Adrenal gland (tissue), 5 donors: Measurements from ENCODE around the gene PLK2.

Experiments
- POLR2A ChIP-seq, 2 donors: fragments of 450-650 bp; IDR thresholded peaks; one replicate each; pipeline ENCODE4 v1.6.1; 2017; ENCODE audit warnings: antibody characterized with exemption in 2 of 2, mild to moderate bottlenecking in 2 of 2, moderate library complexity in 1 of 2
- TF ChIP-seq, protein P1 (sequence below), 6 experiments: fragments of 450-650 bp in 4 of 6; fragments of 200-600 bp in 2 of 6; sonication (generic) in 1 of 6; IDR thresholded peaks; 1 replicate in 5 of 6; 2 replicates in 1 of 6; pipeline versions ENCODE4 v1.5.1 to v1.8.0; 2016 to 2021; ENCODE audit warnings: antibody characterized with exemption in 6 of 6, mild to moderate bottlenecking in 2 of 6, moderate library complexity in 1 of 6
- donor health status: DM: no; HTN: no; CAD: no.

DNA sequence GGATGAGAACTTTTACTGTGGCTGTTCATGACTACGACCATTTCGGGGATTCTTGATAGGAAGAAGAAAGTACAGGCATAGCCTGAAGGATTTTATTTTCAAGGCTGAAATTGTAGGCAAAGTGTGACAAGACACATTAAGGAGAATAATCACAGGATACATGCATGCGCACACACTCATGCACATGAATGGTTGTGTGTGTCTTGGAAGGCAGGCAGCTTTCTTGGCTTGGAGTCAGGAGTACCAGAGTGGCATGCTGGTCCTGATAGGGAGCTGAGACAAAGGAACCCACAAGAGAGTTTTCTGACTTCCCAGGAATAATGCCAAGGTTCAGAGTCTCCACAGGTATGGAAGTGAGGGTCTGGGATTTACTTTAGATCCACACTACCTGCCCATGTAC lies 22.2 kb downstream of the PLK2 start:
- TF ChIP-seq POLR2A (IDR thresholded peaks at IDR 0.05) = no peak
- TF ChIP-seq, protein P1, sequence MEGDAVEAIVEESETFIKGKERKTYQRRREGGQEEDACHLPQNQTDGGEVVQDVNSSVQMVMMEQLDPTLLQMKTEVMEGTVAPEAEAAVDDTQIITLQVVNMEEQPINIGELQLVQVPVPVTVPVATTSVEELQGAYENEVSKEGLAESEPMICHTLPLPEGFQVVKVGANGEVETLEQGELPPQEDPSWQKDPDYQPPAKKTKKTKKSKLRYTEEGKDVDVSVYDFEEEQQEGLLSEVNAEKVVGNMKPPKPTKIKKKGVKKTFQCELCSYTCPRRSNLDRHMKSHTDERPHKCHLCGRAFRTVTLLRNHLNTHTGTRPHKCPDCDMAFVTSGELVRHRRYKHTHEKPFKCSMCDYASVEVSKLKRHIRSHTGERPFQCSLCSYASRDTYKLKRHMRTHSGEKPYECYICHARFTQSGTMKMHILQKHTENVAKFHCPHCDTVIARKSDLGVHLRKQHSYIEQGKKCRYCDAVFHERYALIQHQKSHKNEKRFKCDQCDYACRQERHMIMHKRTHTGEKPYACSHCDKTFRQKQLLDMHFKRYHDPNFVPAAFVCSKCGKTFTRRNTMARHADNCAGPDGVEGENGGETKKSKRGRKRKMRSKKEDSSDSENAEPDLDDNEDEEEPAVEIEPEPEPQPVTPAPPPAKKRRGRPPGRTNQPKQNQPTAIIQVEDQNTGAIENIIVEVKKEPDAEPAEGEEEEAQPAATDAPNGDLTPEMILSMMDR (IDR thresholded peaks at IDR 0.05) = no peak
